WTC11 (cell line): ENCODE data around the gene SERPINH1. TPM values are rescaled to one million over a fixed set of nuclear protein-coding genes. Genes with fewer than 3 reads are reported as not detected.

Source experiments
- ATAC-seq: fragments of 200-7000 bp; cut with Tn5 transposase; 2 replicates; pipeline ENCODE4 v1.10.0; 2021; ENCODE audit warnings: mild to moderate bottlenecking, moderate library complexity
- CTCF ChIA-PET: fragments of 300-600 bp; sonication (Branson Sonifier 250); formaldehyde crosslinking; loops from one replicate; lab custom pipeline; 2021; ENCODE audit warnings: antibody characterized with exemption; lab: Charles Lee
- POLR2A ChIA-PET: fragments of 350-600 bp; sonication (Branson Sonifier 250); formaldehyde crosslinking; loops from one replicate; lab custom pipeline; 2021; ENCODE audit warnings: antibody characterized with exemption; lab: Charles Lee
- DNase-seq: peaks from one replicate; pipeline ENCODE4 v3.0.0; 2021; ENCODE audit warnings: low spot score
- H3K27ac Mint-ChIP-seq: 2 replicates; pipeline ENCODE4 v1.8.0; 2021; ENCODE audit warnings: mixed read lengths
- H3K27me3 Mint-ChIP-seq: 2 replicates; pipeline ENCODE4 v1.8.0; 2021; ENCODE audit warnings: low read depth, mild to moderate bottlenecking, moderate library complexity, mixed read lengths
- H3K36me3 Mint-ChIP-seq: 2 replicates; pipeline ENCODE4 v1.8.0; 2021; ENCODE audit warnings: mixed read lengths
- H3K4me1 Mint-ChIP-seq: 2 replicates; pipeline ENCODE4 v1.8.0; 2022; ENCODE audit warnings: mixed read lengths
- H3K4me3 Mint-ChIP-seq: 2 replicates; pipeline ENCODE4 v1.8.0; 2021; ENCODE audit warnings: mild to moderate bottlenecking, moderate library complexity, mixed read lengths
- H3K9me3 Mint-ChIP-seq: 2 replicates; pipeline ENCODE4 v1.8.0; 2021; ENCODE audit warnings: mixed read lengths
- CBFB ChIP-seq: sonication (generic); formaldehyde crosslinking; IDR thresholded peaks from 2 replicates; pipeline ENCODE4 v1.8.1; 2022; ENCODE audit warnings: mild to moderate bottlenecking, low read depth, missing genetic modification reagents
- CDX4 ChIP-seq: fragments of 250-450 bp; sonication (Bioruptor Pico); IDR thresholded peaks from 2 replicates; pipeline ENCODE4 v1.9.0; 2021; ENCODE audit warnings: moderate library complexity, mild to moderate bottlenecking, inconsistent platforms, borderline replicate concordance
- CREB1 ChIP-seq: sonication (generic); formaldehyde crosslinking; IDR thresholded peaks from 2 replicates; pipeline ENCODE4 v1.8.0; 2023; ENCODE audit warnings: mild to moderate bottlenecking, missing genetic modification reagents
- E2F4 ChIP-seq: sonication (generic); formaldehyde crosslinking; IDR thresholded peaks from 2 replicates; pipeline ENCODE4 v1.8.1; 2022; ENCODE audit warnings: low read depth, mild to moderate bottlenecking, moderate library complexity, missing genetic modification reagents, borderline replicate concordance
- GRHL2 ChIP-seq: fragments of 250-450 bp; sonication (Bioruptor Pico); IDR thresholded peaks from 2 replicates; pipeline ENCODE4 v1.8.0; 2022; ENCODE audit warnings: mild to moderate bottlenecking, moderate library complexity; ENCODE audit not compliant: insufficient replicate concordance, severe bottlenecking
- NFATC4 ChIP-seq: fragments of 250-450 bp; sonication (Bioruptor Pico); IDR thresholded peaks from 2 replicates; pipeline ENCODE4 v1.9.0; 2021; ENCODE audit warnings: mild to moderate bottlenecking
- NR2C2 ChIP-seq: sonication (generic); formaldehyde crosslinking; IDR thresholded peaks from 2 replicates; pipeline ENCODE4 v1.8.0; 2022; ENCODE audit warnings: mild to moderate bottlenecking, missing genetic modification reagents
- PRDM15 ChIP-seq: sonication (generic); formaldehyde crosslinking; IDR thresholded peaks from 2 replicates; pipeline ENCODE4 v1.8.0; 2022; ENCODE audit warnings: missing genetic modification reagents
- PREB ChIP-seq: sonication (generic); formaldehyde crosslinking; IDR thresholded peaks from 2 replicates; pipeline ENCODE4 v1.8.1; 2022; ENCODE audit warnings: mild to moderate bottlenecking, missing genetic modification reagents, moderate library complexity, borderline replicate concordance
- RELA ChIP-seq: sonication (generic); formaldehyde crosslinking; IDR thresholded peaks from 2 replicates; pipeline ENCODE4 v1.8.1; 2022; ENCODE audit warnings: missing genetic modification reagents, mild to moderate bottlenecking, borderline replicate concordance
- SP1 ChIP-seq: sonication (generic); formaldehyde crosslinking; conservative IDR thresholded peaks from 2 replicates; pipeline ENCODE4 v1.8.1; 2022; ENCODE audit warnings: missing genetic modification reagents
- TEAD1 ChIP-seq: sonication (generic); formaldehyde crosslinking; IDR thresholded peaks from 2 replicates; pipeline ENCODE4 v1.8.0; 2022; ENCODE audit warnings: mild to moderate bottlenecking, missing genetic modification reagents
- USF2 ChIP-seq: sonication (generic); formaldehyde crosslinking; IDR thresholded peaks from 2 replicates; pipeline ENCODE4 v1.8.1; 2023; ENCODE audit warnings: mild to moderate bottlenecking, missing genetic modification reagents, moderate library complexity
- ZBTB21 ChIP-seq: sonication (generic); formaldehyde crosslinking; IDR thresholded peaks from 2 replicates; pipeline ENCODE4 v1.8.1; 2023; ENCODE audit warnings: mild to moderate bottlenecking, missing genetic modification reagents, borderline replicate concordance
- ZNF425 ChIP-seq: fragments of 250-450 bp; sonication (Bioruptor Pico); conservative IDR thresholded peaks from 2 replicates; pipeline ENCODE4 v1.9.0; 2021; ENCODE audit warnings: mild to moderate bottlenecking
- ZNF512 ChIP-seq: sonication (generic); formaldehyde crosslinking; IDR thresholded peaks from 2 replicates; pipeline ENCODE4 v1.8.1; 2022; ENCODE audit warnings: missing genetic modification reagents, borderline replicate concordance
- total RNA-seq: library from RNA; stranded (reverse); gene quantifications from 3 replicates; pipeline ENCODE4 v1.2.3, GENCODE V29; 2021

The SERPINH1 gene
- total RNA-seq, 1 experiment from 2014 or later = 411 TPM

GRCh38 chr11:75594211-75594610, 32.2 kb downstream of the SERPINH1 start:
- no peak overlapping the region for H3K4me3 Mint-ChIP-seq
- DNase-seq = no peak
- peaks cover 22% of the 10 kb centered on the region for H3K4me1 Mint-ChIP-seq
- no peak overlapping the region for H3K27ac Mint-ChIP-seq
- ATAC-seq = no peak
- no peaks in the 10 kb centered on the region for H3K9me3 Mint-ChIP-seq
- H3K36me3 Mint-ChIP-seq = no peaks in the 10 kb centered on the region
- ChIA-PET CTCF (interaction anchor here (1.0 to 8.7 kb wide), 3 partner anchors 12 to 98 kb away, joined by 3 to 110 read pairs (median 4); no protein-coding TSS in a partner anchor), POLR2A (no interaction called here)
- H3K27me3 Mint-ChIP-seq = no peaks in the 10 kb centered on the region; the same call in none of the 2 replicates
- no peak for TF ChIP-seq CDX4
- TF ChIP-seq RELA (CRISPR knock-in tag) = no peak
- no peak for TF ChIP-seq USF2 (CRISPR knock-in tag)
- no peak for TF ChIP-seq SP1 (CRISPR knock-in tag)
- TF ChIP-seq GRHL2 (CRISPR knock-in tag) = no peak
- no peak for TF ChIP-seq PREB (CRISPR knock-in tag)

- Mint-ChIP-seq H3K27me3 (no peaks in the 10 kb centered on the region; the same call in 1 of the 2 replicates), H3K27ac (no peak overlapping the region), H3K4me3 (no peak overlapping the region), H3K4me1 (peaks cover 22% of the 10 kb centered on the region), H3K36me3 (no peaks in the 10 kb centered on the region), H3K9me3 (no peaks in the 10 kb centered on the region)
- TF ChIP-seq CREB1 (CRISPR knock-in tag) = no peak
- TF ChIP-seq NFATC4 = no peak
- no peak for TF ChIP-seq CBFB (CRISPR knock-in tag)
- no peak for TF ChIP-seq SP1 (CRISPR knock-in tag)
- no peak for TF ChIP-seq ZBTB21 (CRISPR knock-in tag)
- no peak for TF ChIP-seq NR2C2 (CRISPR knock-in tag)
- no peak for TF ChIP-seq E2F4 (CRISPR knock-in tag)
- ChIA-PET CTCF (interaction anchor here (1.0 to 8.7 kb wide), 6 partner anchors 13 to 111 kb away, joined by 3 to 110 read pairs (median 3); no protein-coding TSS in a partner anchor), POLR2A (interaction anchor here (1.1 kb wide), 1 partner anchor 12 kb away, joined by 3 read pairs; no protein-coding TSS in a partner anchor)
- ATAC-seq = no peak
- no peak for DNase-seq
These were observed 33.4 kb downstream of the SERPINH1 start for GRCh38 chr11:75595429-75595828.

- POLR2A ChIA-PET = interaction anchor here (1.3 kb wide), 1 partner anchor 13 kb away, joined by 7 read pairs; no protein-coding TSS in a partner anchor
- H3K27me3 Mint-ChIP-seq = no peaks in the 10 kb centered on the region; the same call in 1 of the 2 replicates
- CTCF ChIA-PET = interaction anchor here (0.6 to 8.7 kb wide), 46 partner anchors 9 to 555 kb away, joined by 3 to 110 read pairs (median 5); partner anchors contain the start of genes GDPD5 and SERPINH1
- DNase-seq (no peak), ATAC-seq (no peak)
- no peak overlapping the region for H3K4me3 Mint-ChIP-seq
- H3K36me3 Mint-ChIP-seq = no peaks in the 10 kb centered on the region
- no peak overlapping the region for H3K27ac Mint-ChIP-seq
- no peaks in the 10 kb centered on the region for H3K9me3 Mint-ChIP-seq
- H3K4me1 Mint-ChIP-seq = peaks cover 27% of the 10 kb centered on the region
- TF ChIP-seq ZNF512 (CRISPR knock-in tag) (no peak), ZNF425 (CRISPR knock-in tag) (no peak), PRDM15 (CRISPR knock-in tag) (no peak), TEAD1 (no peak)
These were observed 34.9 kb downstream of the SERPINH1 start for GRCh38 chr11:75596914-75597313.
